Right lobe of liver (tissue), 4 donors: ENCODE data around the gene YIPF4.
"Not testable (repeated sequence)": the region's sequence is repeated elsewhere in the genome, so short reads cannot be mapped to it uniquely, and the experiment has no call there.

Experiments
- CTCF ChIP-seq, 4 donors: fragments of 200-600 bp in 3 of 4; fragments of 450-650 bp in 1 of 4; IDR thresholded peaks; one replicate each; pipeline versions ENCODE4 v1.5.1 to v1.8.0; 2016 to 2022; ENCODE audit warnings: antibody characterized with exemption in 4 of 4, mild to moderate bottlenecking in 2 of 4
- POLR2A ChIP-seq: fragments of 450-650 bp; IDR thresholded peaks from one replicate; pipeline ENCODE4 v1.6.1; 2017; ENCODE audit warnings: antibody characterized with exemption, mild to moderate bottlenecking
- donor health status: DM: no; HTN: no; CAD: no.
- donor health status: DM: no; HTN: no; CAD: no.
- donor health status: DM: no; HTN: yes; CAD: no.

GRCh38 chr2:32329180-32329980 is 51.7 kb downstream of the YIPF4 start:
- not testable (repeated sequence) for TF ChIP-seq CTCF (IDR thresholded peaks at IDR 0.05); POLR2A
